LNCaP clone FGC (cell line): Measurements from ENCODE around the gene VAV2.
A peak's percentile ranks its signal among the peaks of the same experiment; 100 is the strongest.

Experiments
- DNase-seq: peaks from one replicate; pipeline ENCODE4 v3.0.0-alpha.2; 2011; ENCODE audit warnings: low read depth
- H3K4me3 ChIP-seq: 2 replicates; pipeline ENCODE4 v1.5.1; 2011; ENCODE audit warnings: mild to moderate bottlenecking, low read depth, low read length, control low read depth
- TF ChIP-seq, protein P1 (sequence below): IDR thresholded peaks from 2 replicates; pipeline ENCODE4 v1.5.1; 2012; ENCODE audit warnings: mild to moderate bottlenecking; ENCODE audit not compliant: control insufficient read depth, insufficient read depth; ENCODE audit errors: extremely low read depth

VAV2 gene

DNA sequence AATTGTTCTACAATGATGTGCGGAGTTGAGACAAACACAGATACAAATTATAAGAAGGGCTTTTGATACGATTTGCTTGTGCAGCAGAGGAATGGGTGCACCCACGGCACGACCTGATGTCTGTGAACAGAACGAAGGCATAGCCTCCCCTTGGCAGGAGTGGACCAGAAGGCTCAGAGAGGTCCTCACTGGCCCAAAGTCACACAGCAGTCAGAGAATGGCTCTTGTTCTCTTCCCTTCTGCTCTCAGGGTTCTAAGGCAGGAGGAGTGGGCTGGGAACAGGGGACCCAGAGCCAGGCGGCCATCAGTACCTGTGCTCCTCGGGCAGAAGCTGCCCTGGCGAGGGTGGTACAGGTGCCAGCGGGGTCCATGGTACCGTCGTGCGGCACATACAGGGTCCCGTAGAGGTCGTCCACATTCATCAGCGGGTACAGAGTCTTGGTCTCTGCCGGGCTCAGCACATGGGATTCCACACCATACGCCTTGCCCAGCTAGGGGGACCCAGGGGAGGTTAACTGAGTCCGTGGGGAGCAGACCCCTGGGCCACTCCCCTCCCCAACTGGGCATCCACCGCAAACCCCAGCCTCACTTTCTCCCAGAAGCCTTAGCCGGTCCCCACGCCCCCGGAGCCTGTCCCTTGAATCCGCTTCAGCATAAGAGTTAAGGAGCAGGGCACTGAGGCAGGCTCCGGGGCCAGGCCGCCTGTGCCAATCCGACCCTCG is 261.0 kb downstream of the VAV2 start:
- no peak overlapping the region for H3K4me3 ChIP-seq
- DNase-seq = no peak
- TF ChIP-seq, protein P1, sequence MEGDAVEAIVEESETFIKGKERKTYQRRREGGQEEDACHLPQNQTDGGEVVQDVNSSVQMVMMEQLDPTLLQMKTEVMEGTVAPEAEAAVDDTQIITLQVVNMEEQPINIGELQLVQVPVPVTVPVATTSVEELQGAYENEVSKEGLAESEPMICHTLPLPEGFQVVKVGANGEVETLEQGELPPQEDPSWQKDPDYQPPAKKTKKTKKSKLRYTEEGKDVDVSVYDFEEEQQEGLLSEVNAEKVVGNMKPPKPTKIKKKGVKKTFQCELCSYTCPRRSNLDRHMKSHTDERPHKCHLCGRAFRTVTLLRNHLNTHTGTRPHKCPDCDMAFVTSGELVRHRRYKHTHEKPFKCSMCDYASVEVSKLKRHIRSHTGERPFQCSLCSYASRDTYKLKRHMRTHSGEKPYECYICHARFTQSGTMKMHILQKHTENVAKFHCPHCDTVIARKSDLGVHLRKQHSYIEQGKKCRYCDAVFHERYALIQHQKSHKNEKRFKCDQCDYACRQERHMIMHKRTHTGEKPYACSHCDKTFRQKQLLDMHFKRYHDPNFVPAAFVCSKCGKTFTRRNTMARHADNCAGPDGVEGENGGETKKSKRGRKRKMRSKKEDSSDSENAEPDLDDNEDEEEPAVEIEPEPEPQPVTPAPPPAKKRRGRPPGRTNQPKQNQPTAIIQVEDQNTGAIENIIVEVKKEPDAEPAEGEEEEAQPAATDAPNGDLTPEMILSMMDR = no peak

DNA sequence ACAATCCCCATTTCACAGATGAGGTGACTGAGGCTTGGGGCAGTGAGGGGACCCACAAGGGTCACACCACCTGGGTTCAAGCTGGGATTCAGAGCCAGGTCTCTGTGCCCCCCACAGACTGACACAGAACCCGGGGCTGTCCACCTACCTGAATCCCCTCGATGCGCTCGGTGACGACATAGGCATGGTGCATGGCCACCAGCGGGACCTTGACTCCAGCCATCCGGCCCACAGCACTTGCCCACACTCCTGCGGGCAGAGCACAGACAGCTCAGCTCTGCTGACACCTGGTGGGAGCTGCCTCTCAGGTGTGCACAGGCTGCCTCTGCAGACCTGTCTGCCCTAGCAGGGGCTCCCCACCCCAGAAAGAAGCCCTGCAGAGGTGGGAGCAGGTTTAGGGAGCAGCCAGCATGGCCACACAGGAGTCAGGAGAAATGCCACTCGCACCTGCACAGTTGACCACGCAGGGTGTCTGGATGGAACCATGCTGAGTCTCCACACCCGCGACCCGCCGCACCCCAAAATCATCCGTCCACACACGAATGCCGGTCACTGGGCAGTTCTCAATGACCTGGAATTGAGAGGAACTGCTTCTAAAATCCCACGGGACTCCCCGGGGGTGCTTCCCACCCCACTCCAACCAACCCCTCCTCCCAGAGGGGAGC is 262.4 kb downstream of the VAV2 start:
- TF ChIP-seq, protein P1 = peak; percentile 39; the same call in 1 of the 2 replicates
- no peak for DNase-seq
- H3K4me3 ChIP-seq = no peak overlapping the region

DNA sequence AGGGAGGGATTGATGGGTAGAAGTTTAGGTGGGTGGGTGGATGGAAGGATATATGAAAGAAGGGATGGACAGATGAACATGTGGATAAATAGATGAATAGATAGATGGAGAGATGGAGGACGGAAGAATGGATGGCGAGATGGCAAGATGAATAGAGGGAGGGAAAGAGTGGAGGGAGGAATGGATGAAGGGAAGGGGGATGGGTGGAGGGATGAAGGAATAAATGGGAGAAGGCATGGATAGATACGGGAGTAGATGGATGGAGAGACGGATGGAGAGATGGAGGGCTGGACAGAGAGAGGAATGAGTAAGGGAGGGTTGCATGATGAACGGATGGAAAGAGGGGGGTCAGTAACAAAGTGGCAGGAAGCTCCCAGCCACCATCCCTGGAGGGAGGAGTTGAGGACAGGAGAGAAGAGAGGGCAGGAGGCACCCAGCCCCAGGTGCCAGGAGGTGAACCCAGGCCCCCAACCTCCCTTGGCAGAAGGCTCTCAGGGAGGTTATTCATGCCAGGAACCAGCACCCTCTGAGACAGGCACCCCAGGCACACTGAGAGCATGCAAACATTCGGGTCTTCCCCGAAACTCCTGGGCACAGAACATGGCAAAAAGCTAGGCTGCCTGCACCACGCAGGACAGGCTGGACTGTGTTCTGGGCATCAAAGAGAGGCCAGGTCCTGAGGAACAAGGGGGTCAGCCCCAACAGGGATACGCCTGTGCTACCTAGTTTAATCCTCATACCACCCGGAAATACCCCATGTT is 263.1 kb downstream of the VAV2 start:
- H3K4me3 ChIP-seq = no peak overlapping the region
- DNase-seq = no peak
- TF ChIP-seq, protein P1 = no peak

DNA sequence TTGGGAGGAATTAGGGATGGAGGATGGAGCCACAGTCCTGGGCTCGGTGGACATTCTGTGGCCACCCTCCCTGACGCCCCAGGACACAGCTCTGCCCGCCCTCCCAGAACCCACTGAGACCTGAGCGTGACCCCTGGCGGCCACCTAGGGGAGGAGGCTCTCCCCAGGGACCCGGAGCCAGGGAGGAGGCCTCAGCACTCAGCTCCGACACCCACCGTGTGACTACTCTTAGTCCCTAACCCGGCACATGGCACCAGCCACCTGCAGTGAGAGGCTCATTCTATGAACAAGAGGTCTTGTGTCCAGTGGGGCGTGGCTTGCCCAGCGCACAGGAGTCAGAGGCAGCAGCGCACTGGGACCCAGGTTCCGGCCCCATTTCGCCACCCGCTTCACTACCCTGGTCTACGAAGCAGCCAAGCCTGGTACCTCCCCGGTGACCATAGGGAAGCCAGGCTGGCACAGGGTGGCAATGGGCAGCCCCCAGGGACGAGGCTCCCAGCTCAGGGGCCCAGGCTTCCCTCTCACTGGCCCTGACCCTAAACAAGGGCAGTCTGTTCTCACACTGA is 264.2 kb downstream of the VAV2 start:
- no peak for DNase-seq
- TF ChIP-seq, protein P1 = no peak

DNA sequence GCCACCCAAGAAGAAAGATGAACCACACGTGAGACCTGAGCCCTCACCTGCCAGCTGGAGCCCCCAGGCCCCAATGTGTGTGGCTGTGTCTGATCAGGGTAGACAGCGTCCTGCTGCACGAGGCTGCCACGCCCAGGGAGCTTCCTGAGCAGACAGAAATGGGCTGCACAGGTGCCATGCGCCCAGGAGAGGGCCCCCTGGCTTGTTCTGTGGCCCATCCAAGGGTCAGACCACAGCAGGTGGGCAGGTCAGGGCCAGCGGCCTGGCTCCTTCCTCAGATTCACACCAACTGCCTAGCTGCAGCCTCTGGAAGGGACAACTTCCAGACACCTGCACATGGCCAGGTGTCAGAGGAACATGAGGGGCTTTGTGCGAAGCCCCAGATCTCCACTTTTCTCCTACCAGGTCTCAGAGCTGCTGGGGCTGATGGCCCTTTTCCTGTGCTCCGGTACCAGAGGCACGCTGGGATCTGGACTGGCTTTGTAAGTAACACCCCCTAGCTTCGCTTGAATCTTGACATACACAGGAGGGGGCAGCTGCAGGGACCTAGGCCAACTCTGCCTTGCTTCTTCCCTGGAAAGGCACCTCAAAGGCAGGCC is 264.7 kb downstream of the VAV2 start:
- no peak for DNase-seq
- TF ChIP-seq, protein P1 = no peak
- no peak overlapping the region for H3K4me3 ChIP-seq

More for the DNA sequence above, 264.2 kb downstream of the VAV2 start:
- no peak overlapping the region for H3K4me3 ChIP-seq
